Mammary epithelial cell (primary cell): ENCODE results near the gene LMTK2.

Experiments
- CTCF ChIP-seq, 2 donors: IDR thresholded peaks in 1 of 2; conservative IDR thresholded peaks in 1 of 2; 2 replicates each; pipeline ENCODE4 v1.5.1; 2011 to 2012; ENCODE audit warnings: inconsistent platforms in 2 of 2, low read length in 2 of 2, mild to moderate bottlenecking in 2 of 2, control low read depth in 1 of 2, low read depth in 1 of 2; ENCODE audit not compliant: insufficient read depth in 1 of 2; ENCODE audit errors: extremely low read depth in 1 of 2
- EZH2 ChIP-seq: IDR thresholded peaks from 2 replicates; pipeline ENCODE4 v1.6.1; 2012; ENCODE audit warnings: low read length, inconsistent platforms, borderline replicate concordance

DNA sequence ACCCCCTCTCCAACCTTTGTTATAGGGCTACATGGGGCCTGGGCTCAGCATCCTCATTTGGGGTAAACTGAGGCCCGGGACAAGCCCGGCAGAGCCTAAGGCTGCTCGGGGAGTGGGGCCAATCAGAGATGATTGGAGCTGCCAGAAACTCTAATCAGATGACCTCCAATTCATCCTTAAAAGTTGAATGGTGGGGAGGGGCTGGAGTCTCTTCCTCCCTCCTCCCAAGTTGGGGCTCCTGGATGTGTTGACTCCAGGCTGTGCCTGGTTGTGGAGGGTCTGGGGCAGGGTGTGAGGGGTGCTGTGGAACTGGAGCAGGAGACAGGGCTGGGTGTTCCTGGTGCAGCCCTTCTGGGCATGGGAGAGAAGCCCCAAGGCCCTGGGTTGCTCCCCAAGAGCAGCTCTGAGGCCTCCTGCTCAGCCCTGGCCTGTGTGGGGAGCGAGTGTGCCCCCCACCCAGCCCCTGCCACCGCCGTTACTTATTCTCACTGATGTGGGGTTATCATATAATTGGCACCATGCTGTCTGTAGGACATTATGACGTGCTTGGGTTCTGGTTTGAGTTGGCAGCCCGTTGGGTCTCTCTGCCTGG lies 106.7 kb downstream of the LMTK2 start:
- no peak for TF ChIP-seq CTCF (conservative IDR thresholded peaks at IDR 0.05 in 1 of 2, IDR thresholded peaks at IDR 0.05 in 1 of 2; ENCODE audit: extremely low read depth in 1 of 2, insufficient read depth in 1 of 2, low read depth in 1 of 2, low read length in 2 of 2)
- no peak for TF ChIP-seq EZH2
